ENCODE results near the gene EDA.

EDA gene

GRCh38 chrX:70026851-70027200 is 410.9 kb downstream of the EDA start:
- Histone ChIP-seq H3K9ac (ENCODE audit: low read depth, low read length) (no peak overlapping the region), H3K36me3 (ENCODE audit: insufficient read depth, low read length) (no peaks in the 10 kb centered on the region), H3K27ac (ENCODE audit: low read depth, low read length) (no peak overlapping the region), H3K4me1 (ENCODE audit: insufficient read depth, low read length) (no peaks in the 10 kb centered on the region), H3K4me3 (ENCODE audit: low read length) (no peak overlapping the region), H3K27me3 (ENCODE audit: insufficient read depth, low read length) (no peaks in the 10 kb centered on the region), H3K9me3 (ENCODE audit: insufficient read depth, low read depth, low read length) (no peaks in the 10 kb centered on the region)
- WGBS = 84% methylated on average over 4 of the region's 4 CpGs

- Histone ChIP-seq H3K9me3 (ENCODE audit: insufficient read depth, low read depth, low read length) (no peaks in the 10 kb centered on the region), H3K9ac (ENCODE audit: low read depth, low read length) (no peak overlapping the region), H3K27ac (ENCODE audit: low read depth, low read length) (no peak overlapping the region), H3K4me1 (ENCODE audit: insufficient read depth, low read length) (0 out of 2 replicates have a peak, but pooled peaks cover 2% of the 10 kb centered on the region), H3K4me3 (ENCODE audit: low read length) (no peak overlapping the region), H3K36me3 (ENCODE audit: insufficient read depth, low read length) (no peaks in the 10 kb centered on the region), H3K27me3 (ENCODE audit: insufficient read depth, low read length) (no peaks in the 10 kb centered on the region)
- WGBS = 78% methylated on average over 4 of the region's 4 CpGs
These were observed 413.9 kb downstream of the EDA start for GRCh38 chrX:70029863-70030262.

GRCh38 chrX:70030301-70030767 is 414.4 kb downstream of the EDA start:
- Histone ChIP-seq H3K4me1 (ENCODE audit: insufficient read depth, low read length) (0 out of 2 replicates have a peak, but pooled peaks cover 2% of the 10 kb centered on the region), H3K9ac (ENCODE audit: low read depth, low read length) (no peak overlapping the region), H3K27me3 (ENCODE audit: insufficient read depth, low read length) (no peaks in the 10 kb centered on the region), H3K36me3 (ENCODE audit: insufficient read depth, low read length) (no peaks in the 10 kb centered on the region), H3K4me3 (ENCODE audit: low read length) (no peak overlapping the region), H3K9me3 (ENCODE audit: insufficient read depth, low read depth, low read length) (no peaks in the 10 kb centered on the region), H3K27ac (ENCODE audit: low read depth, low read length) (no peak overlapping the region)
- WGBS = 19% methylated on average over 4 of the region's 4 CpGs

- Histone ChIP-seq H3K4me1 (ENCODE audit: insufficient read depth, low read length) (0 out of 2 replicates have a peak, but pooled peaks cover 2% of the 10 kb centered on the region), H3K9ac (ENCODE audit: low read depth, low read length) (no peak overlapping the region), H3K27ac (ENCODE audit: low read depth, low read length) (no peak overlapping the region), H3K9me3 (ENCODE audit: insufficient read depth, low read depth, low read length) (no peaks in the 10 kb centered on the region), H3K27me3 (ENCODE audit: insufficient read depth, low read length) (no peaks in the 10 kb centered on the region), H3K4me3 (ENCODE audit: low read length) (no peak overlapping the region), H3K36me3 (ENCODE audit: insufficient read depth, low read length) (no peaks in the 10 kb centered on the region)
- 83% methylated on average over 2 of the region's 2 CpGs for WGBS
These were observed 416.9 kb downstream of the EDA start for GRCh38 chrX:70032792-70033191.

- Histone ChIP-seq H3K4me3 (ENCODE audit: low read length) (no peak overlapping the region), H3K4me1 (ENCODE audit: insufficient read depth, low read length) (0 out of 2 replicates have a peak, but pooled peaks cover 2% of the 10 kb centered on the region), H3K27ac (ENCODE audit: low read depth, low read length) (no peak overlapping the region), H3K27me3 (ENCODE audit: insufficient read depth, low read length) (no peaks in the 10 kb centered on the region), H3K9me3 (ENCODE audit: insufficient read depth, low read depth, low read length) (no peaks in the 10 kb centered on the region), H3K36me3 (ENCODE audit: insufficient read depth, low read length) (no peaks in the 10 kb centered on the region), H3K9ac (ENCODE audit: low read depth, low read length) (no peak overlapping the region)
- 75% methylated on average over 6 of the region's 10 CpGs for WGBS
These were observed 417.6 kb downstream of the EDA start for GRCh38 chrX:70033348-70034051.

- no peaks in the 10 kb centered on the region for H3K36me3 ChIP-seq (ENCODE audit: insufficient read depth, low read length)
- H3K4me3 ChIP-seq (ENCODE audit: low read length) = no peak overlapping the region
- H3K4me1 ChIP-seq (ENCODE audit: insufficient read depth, low read length) = 0 out of 2 replicates have a peak, but pooled peaks cover 2% of the 10 kb centered on the region
- no peaks in the 10 kb centered on the region for H3K27me3 ChIP-seq (ENCODE audit: insufficient read depth, low read length)
- 93% methylated on average over 4 of the region's 4 CpGs for WGBS
- no peaks in the 10 kb centered on the region for H3K9me3 ChIP-seq (ENCODE audit: insufficient read depth, low read depth, low read length)
- H3K27ac ChIP-seq (ENCODE audit: low read depth, low read length) = no peak overlapping the region
- no peak overlapping the region for H3K9ac ChIP-seq (ENCODE audit: low read depth, low read length)
These were observed 418.7 kb downstream of the EDA start for GRCh38 chrX:70034646-70035045.

GRCh38 chrX:70038515-70038914 is 422.6 kb downstream of the EDA start:
- H3K27ac ChIP-seq (ENCODE audit: low read depth, low read length) = no peak overlapping the region
- 0 out of 2 replicates have a peak, but pooled peaks cover 2% of the 10 kb centered on the region for H3K4me1 ChIP-seq (ENCODE audit: insufficient read depth, low read length)
- H3K27me3 ChIP-seq (ENCODE audit: insufficient read depth, low read length) = no peaks in the 10 kb centered on the region
- WGBS = no CpG with 5 or more reads among the region's 2 CpGs
- H3K9ac ChIP-seq (ENCODE audit: low read depth, low read length) = no peak overlapping the region
- H3K36me3 ChIP-seq (ENCODE audit: insufficient read depth, low read length) = no peaks in the 10 kb centered on the region
- H3K4me3 ChIP-seq (ENCODE audit: low read length) = no peak overlapping the region
- H3K9me3 ChIP-seq (ENCODE audit: insufficient read depth, low read depth, low read length) = no peaks in the 10 kb centered on the region

GRCh38 chrX:70038951-70039350 is 423.0 kb downstream of the EDA start:
- no CpG with 5 or more reads among the region's 1 CpG for WGBS
- H3K4me1 ChIP-seq (ENCODE audit: insufficient read depth, low read length) = no peaks in the 10 kb centered on the region
- H3K4me3 ChIP-seq (ENCODE audit: low read length) = no peak overlapping the region
- no peak overlapping the region for H3K9ac ChIP-seq (ENCODE audit: low read depth, low read length)
- no peaks in the 10 kb centered on the region for H3K27me3 ChIP-seq (ENCODE audit: insufficient read depth, low read length)
- H3K36me3 ChIP-seq (ENCODE audit: insufficient read depth, low read length) = no peaks in the 10 kb centered on the region
- no peaks in the 10 kb centered on the region for H3K9me3 ChIP-seq (ENCODE audit: insufficient read depth, low read depth, low read length)
- no peak overlapping the region for H3K27ac ChIP-seq (ENCODE audit: low read depth, low read length)

- H3K4me1 ChIP-seq (ENCODE audit: insufficient read depth, low read length) = no peaks in the 10 kb centered on the region
- H3K4me3 ChIP-seq (ENCODE audit: low read length) = no peak overlapping the region
- H3K27me3 ChIP-seq (ENCODE audit: insufficient read depth, low read length) = no peaks in the 10 kb centered on the region
- no peaks in the 10 kb centered on the region for H3K36me3 ChIP-seq (ENCODE audit: insufficient read depth, low read length)
- H3K27ac ChIP-seq (ENCODE audit: low read depth, low read length) = no peak overlapping the region
- no peaks in the 10 kb centered on the region for H3K9me3 ChIP-seq (ENCODE audit: insufficient read depth, low read depth, low read length)
- WGBS = 91% methylated on average over 2 of the region's 2 CpGs
- H3K9ac ChIP-seq (ENCODE audit: low read depth, low read length) = no peak overlapping the region
These were observed 423.8 kb downstream of the EDA start for GRCh38 chrX:70039758-70040157.

GRCh38 chrX:70041993-70042392 is 426.1 kb downstream of the EDA start:
- no peaks in the 10 kb centered on the region for H3K27me3 ChIP-seq (ENCODE audit: insufficient read depth, low read length)
- WGBS = 97% methylated on average over 6 of the region's 6 CpGs

GRCh38 chrX:70042399-70043371 is 426.8 kb downstream of the EDA start:
- H3K9me3 ChIP-seq (ENCODE audit: insufficient read depth, low read depth, low read length) = no peaks in the 10 kb centered on the region
- 95% methylated on average over 11 of the region's 11 CpGs for WGBS

More at GRCh38 chrX:70041993-70042392, 426.1 kb downstream of the EDA start:
- H3K4me1 ChIP-seq (ENCODE audit: insufficient read depth, low read length) = no peaks in the 10 kb centered on the region
- no peak overlapping the region for H3K4me3 ChIP-seq (ENCODE audit: low read length)
- no peaks in the 10 kb centered on the region for H3K36me3 ChIP-seq (ENCODE audit: insufficient read depth, low read length)
- no peak overlapping the region for H3K27ac ChIP-seq (ENCODE audit: low read depth, low read length)
- no peak overlapping the region for H3K9ac ChIP-seq (ENCODE audit: low read depth, low read length)
- H3K9me3 ChIP-seq (ENCODE audit: insufficient read depth, low read depth, low read length) = no peaks in the 10 kb centered on the region

More at GRCh38 chrX:70042399-70043371, 426.8 kb downstream of the EDA start:
- H3K27me3 ChIP-seq (ENCODE audit: insufficient read depth, low read length) = no peaks in the 10 kb centered on the region
- H3K4me1 ChIP-seq (ENCODE audit: insufficient read depth, low read length) = no peaks in the 10 kb centered on the region
- no peaks in the 10 kb centered on the region for H3K36me3 ChIP-seq (ENCODE audit: insufficient read depth, low read length)
- no peak overlapping the region for H3K4me3 ChIP-seq (ENCODE audit: low read length)
- H3K9ac ChIP-seq (ENCODE audit: low read depth, low read length) = no peak overlapping the region
- H3K27ac ChIP-seq (ENCODE audit: low read depth, low read length) = no peak overlapping the region

Measured in HUES64 (cell line).